GM18861 (cell line): ENCODE measurements around the gene CRYBA4.

Experiments used
- ATAC-seq: cut with Tn5 transposase; IDR thresholded peaks from one replicate; pipeline ENCODE4 v1.9.1; 2021; ENCODE audit not compliant: unreplicated experiment

The CRYBA4 gene

DNA sequence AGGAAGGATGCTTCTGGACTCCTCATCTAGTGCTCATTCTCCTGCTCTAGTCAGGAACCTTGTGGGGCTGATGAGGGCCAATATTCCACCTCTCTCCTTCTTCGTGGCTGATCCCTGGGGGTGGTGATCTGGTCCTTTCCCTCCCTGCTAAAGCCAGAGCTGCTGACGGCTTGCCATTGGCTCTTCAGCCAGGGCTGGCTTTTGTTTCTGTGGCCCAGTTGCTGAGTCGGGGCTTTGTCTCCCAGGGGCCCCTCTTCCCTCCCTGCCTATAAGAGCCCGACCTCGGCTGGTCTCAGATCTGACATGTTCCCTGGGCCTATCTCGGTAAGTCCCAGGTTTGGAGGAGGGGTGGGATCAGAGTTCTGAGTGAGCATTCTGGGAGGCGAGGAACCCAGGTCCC is at the start of gene CRYBA4:
Gene CRYBA4, plus strand, starts transcription at position 301 of the 400 bp plus-strand sequence. CDS start 634 bp downstream, outside the sequence.
- no peak for ATAC-seq

DNA sequence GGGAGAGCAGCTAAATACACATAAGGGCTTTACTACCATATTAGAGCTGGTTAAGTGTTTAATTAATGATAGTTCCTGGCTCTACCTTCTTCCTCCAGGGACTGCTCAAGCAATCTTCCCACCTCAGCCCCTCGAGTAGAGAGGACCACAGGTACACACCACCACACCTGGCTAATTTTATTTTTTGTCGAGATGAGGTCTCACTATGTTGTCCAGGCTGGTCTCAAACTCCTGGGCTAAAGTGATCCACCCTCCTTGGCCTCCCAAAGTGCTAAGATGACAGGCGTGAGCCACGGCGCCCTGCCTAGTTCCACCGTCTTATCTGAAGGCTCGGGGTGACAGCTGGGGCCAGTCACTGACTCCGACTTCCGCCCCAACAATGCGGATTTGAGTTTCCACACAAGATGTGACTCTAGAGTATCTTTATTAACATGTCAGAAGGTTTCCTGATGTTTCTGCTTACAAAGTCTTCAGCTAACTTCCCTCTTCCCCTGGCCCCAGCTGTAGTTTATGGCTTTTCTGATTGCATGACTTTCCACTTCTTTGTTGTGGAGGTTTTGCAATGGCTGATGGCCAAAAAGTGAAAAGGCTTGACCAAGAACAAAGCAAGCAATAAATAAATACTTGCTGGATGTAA is 48.6 kb upstream of the CRYBA4 start:
- ATAC-seq = no peak

DNA sequence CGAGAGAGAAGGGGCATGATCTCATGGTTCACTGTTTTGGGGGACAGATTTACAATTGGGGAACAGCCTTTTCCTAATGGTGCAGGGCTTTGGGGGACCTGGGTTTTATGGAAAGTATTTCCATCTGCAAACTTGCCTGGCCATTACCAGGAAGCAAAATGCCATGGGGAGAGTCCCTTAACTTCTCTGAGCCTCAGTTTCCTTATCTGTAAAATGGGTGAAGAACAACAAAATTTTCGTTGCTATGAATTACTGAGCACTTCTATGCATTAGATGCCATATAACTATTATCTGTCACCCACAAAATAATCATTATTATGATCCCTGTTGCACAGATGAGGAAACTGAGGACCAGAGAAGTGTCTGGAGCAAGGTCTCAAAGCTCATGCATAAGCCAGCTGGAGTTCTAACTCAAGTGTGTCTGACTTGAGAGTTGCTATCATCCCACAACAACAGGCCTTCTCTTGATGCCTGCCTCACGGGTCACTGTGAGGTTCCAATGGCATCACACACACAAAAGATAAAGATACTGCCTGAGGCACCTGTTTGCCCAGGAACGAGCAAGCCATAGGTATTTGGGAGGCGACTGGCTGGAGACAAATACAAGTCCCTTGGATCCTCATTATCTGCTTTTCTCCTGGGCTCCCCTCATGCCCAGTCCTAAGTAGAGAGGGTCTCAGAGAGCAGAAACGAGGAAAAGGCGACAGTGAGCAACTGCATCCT is 47.6 kb upstream of the CRYBA4 start:
- no peak for ATAC-seq

DNA sequence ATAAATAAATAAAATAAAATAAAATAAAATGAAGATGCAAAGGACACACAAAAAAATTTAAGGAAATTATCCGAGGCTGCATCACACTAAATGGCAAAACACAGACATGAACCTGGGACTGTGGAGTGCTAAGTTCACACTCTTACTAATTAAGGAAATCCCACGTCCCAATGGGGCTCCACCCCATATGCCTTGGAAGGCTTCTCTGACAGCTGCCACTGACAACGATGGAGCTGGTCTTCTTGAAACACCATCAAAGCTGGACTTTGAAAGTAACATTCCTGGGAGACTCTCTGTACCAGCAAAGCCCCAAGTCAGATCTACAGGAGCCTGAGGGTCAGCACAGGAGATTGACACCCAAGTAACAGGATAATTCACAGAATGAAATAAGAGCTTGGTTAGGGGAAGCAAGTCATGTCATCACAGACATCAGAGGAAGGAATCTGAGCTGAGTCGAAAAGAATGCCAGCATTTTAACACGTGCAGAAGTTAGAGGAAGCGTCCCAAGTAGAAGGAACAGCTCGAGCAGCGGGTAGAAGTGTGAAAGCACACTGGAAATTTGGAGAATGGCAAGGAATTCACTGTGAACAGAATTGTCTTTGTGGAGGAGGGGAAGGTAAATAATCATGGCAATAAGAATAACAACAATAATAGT is 45.6 kb upstream of the CRYBA4 start:
- ATAC-seq = no peak

DNA sequence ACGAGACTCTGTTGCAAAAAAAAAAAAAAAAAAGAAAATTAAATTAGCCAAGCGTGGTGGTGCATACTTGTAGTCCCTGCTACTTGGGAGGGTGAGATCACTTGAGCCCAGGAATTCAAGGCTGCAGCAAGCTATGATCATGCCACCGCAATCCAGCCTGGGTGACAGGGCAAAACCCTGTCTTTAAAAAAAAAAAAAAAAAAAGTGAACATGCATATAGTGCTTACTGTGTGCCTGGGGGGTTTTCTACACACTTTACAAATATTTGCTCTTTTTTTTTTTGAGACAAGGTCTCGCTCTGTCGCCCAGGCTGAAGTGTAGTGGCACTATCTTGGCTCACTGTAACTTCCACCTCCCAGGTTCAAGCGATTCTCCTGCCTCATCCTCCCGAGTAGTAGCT is 44.7 kb upstream of the CRYBA4 start:
- no peak for ATAC-seq

DNA sequence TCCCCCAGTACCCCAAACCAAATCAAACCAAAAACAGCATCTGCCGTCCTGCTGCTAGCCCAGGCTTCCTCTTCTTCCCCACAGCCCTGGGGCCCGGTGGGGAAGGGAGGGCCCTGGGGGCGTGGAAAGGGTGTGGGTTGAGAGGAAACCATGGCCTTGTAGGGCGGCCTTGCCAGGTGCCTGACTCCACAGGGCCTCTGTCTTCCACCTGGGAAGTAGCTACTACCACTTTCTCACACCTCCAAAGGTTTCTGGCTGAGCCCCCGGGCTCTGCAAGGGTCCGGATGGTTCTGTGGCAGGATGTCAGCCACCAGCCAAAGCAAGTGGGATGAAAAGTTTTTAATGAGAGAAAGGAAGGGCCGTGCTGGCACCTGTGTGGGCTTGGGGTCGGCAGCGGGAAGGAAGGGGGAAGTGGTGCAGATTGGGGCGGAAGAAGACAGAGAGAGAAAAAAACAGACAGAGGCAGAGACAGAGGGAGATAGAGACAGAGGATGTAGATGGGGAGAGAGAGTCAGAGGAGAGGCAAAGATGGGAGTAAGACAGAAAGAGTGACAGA is 42.4 kb upstream of the CRYBA4 start:
- no peak for ATAC-seq

DNA sequence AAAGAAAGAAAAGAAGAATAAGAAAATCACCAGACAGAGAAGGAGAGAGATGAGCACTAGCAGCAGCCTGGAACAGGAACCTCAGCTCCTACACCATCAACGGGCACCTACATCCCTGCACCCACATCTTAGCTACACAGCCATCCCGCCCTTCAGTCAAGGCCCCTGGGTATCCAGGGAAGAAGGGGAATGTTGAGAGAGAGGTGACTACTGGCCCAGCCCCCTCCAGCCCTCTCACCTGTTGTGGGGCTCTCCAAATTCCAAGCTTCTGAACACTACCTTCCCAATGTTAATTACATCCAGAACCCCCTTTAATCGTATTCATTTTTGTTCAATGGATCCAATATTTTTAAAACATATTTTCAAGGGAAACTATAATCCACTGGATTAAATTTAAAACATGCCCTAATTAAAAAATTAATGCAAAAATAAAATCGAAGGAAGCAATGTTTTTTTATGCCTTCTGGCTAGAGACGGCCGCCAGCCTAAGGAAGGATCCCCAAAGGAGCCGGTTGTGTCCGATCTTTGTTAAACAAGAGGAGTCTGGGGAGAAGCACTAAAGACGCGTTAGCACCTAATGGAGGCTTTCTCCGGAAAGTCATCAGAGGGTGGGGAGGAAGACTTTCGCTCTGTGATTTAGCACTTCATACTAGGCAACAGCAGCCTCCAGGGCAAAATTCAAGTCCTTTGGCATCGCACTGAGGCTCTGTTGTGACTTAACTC is 41.4 kb upstream of the CRYBA4 start:
- ATAC-seq = no peak

DNA sequence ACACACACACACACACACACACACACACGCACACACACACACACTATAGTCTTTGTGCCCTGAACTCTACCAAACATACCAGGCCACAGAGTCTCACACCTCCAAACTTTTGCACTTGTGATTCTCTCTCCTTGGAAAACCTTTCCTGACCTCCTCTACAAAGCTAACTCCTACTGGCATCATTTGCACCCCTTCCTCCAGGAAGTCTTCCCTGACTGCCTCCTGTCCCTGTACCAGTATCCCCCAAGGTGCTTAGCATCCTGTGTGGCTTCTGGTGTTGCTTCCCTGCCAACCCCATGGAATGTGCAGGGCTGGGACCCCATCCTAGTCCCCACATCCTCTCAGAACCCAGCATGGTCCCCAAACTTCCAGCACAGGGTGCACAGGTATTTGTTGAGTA is 40.7 kb upstream of the CRYBA4 start:
- ATAC-seq = no peak

DNA sequence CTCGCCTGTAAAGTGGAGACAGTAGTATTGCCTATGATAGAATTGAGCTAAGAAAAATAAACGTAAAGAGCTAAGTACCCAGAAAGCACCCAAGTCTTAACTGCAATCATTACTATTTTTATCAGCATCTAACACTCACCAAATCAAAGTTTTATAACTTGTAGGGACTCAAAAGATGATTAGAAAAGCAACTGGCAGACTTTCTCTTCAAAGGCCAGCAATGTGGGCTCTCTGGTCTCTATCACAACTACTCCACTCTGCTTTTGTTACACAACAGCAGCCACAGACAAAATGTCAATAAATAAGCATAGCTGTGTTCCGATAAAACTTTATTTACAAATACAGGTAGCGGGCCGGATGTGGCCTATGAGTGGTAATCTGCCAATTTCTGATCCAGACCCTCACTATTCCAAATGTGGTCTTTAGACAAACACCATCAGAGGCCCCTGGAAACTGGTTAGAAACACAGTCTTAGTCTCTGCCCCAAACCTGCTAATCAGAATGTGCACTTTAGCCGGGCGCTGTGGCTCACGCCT is 40.1 kb upstream of the CRYBA4 start:
- ATAC-seq = no peak

DNA sequence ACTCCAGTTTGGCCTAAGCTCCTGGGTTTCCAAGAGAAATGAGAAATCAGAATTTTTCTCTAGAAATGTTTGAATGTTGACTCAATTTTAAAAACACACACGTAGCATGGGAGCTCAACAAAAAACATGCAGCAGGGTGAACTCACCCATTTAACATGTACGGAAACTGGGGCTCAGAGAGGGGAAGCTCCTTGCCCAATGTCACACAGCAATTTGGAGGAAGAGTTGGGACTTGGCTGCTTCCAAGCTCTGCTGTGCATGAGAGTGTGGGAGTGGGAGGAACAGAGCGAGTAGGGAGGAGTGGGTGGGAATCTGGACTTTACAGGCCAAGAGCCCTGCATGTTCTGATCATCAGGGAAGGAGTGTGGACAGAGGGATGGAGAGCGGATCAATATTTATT is 37.8 kb upstream of the CRYBA4 start:
- ATAC-seq = no peak

DNA sequence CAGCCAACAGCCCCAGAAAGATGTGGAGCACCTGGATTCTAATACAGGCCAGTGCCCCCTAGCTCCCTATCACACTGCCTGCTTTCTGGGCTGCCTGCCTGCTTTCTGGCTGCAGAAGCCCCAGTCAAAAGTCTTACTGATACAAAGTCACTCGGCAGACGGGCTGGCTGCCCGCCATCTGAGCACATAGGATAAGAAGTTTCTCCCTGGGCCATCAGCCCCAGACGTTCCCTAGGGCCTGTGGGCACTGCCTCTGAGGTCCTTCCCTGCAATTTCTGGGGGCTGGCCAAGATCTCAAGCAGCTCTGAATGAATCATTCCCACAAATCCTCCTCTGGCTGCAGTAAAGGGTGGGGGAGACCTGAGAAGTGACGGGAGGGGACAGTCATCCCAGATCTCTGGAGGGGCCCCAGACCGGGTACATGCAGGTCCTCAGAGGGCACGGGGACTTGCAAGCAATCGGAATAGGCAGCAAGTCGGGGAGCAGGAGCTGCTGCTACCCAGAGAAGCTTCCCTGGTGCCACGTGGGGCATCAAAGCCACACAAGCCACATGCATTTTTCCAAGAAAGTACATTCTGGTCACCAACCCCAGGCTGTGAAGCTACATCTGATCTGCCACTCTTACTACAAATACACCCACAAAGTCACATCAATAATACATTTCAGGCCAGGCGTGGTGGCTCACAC is 36.5 kb upstream of the CRYBA4 start:
- ATAC-seq = no peak

DNA sequence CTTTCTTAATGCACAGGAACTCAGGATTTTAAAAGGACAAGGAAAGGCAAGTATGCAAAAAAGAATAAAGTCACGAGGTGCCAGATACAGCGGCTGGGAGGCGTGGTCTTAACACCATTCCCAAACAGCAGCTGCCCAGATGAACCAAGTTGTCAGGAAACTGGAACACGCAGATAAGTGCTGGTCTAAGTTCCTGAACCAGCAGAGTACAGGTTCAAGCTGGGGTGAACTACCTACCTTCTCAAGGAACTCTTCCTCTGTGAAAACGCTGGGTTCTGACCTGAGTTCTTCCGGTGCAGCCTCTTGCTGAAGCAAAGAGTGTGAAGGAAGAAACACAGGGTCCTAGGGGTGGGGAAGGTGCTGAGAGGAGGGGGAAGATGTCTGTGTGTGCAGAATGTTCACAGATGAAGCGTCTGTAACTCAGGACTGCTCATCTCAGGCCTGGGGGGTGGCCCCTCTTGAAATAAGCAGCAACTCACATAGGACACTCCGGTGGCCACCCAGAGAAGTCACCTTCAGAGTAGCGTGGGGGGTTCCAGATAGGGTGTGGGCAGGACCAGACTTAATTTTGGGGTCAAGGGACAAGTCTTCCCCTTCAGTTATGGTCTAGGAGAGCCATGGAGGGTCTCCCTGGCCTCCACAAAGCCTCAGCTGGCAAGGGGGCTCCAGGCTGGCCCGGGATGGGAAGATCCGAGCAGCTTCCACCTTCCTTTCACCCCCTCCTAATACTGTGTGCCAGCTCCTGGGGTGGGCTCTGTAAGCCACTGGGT is 35.0 kb upstream of the CRYBA4 start:
- no peak for ATAC-seq

DNA sequence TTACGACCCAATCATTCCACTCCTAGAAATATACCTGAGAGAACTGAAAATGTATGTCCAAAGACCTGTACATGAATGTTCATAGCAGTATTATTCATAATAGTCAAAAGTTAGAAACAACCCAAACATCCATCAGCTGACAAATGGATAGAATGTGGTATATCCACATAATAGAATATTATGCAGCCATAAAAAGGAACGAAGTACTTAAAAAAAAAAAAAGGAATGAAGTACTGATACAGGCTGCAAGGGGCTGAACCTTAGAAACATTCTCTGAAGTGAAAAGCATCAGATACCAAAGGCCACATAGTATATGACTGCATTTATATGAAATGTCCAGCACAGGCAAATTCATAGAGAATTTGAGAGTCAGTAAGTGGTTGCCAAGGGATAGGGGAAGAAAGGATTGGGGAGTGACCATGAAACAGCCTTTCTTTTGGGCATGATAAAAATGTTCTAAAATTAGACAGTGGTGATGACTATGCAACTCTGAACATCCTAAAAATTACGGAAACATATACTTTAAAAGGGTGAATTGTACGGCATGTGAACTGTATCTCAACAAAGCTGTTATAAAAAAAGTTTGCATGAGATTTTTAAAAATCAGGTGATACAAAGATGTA is 33.7 kb upstream of the CRYBA4 start:
- no peak for ATAC-seq

DNA sequence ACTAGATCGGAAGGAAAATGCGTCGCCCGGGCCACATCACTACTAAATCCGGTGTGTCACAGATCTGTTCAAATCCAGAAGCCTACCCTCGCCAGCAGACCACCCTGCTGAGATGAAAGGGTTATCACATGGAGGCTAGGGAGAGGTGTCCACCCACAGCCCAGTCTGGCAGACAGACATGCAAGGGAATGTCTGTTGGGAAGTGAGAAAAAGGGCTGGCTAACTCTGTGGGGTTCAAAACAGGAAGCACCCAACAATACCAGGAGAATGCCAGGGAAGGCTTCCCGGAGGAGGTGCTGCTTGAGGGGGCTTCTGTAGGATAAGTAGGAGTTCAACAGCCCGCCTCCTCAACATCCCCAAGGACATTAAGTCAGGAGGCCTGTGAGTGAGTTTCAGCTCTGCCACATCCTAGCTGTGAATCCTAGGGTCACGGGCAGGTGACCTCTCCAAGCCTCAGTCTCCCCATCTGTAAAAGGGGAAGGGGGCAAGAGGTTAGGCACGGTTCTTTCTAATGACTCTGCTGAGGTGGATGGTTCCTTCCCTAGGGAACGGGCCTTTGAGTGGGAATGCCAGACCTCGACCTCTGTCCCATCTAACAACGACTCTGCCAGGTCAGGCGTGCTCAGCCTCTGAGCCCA is 32.9 kb upstream of the CRYBA4 start:
- no peak for ATAC-seq

DNA sequence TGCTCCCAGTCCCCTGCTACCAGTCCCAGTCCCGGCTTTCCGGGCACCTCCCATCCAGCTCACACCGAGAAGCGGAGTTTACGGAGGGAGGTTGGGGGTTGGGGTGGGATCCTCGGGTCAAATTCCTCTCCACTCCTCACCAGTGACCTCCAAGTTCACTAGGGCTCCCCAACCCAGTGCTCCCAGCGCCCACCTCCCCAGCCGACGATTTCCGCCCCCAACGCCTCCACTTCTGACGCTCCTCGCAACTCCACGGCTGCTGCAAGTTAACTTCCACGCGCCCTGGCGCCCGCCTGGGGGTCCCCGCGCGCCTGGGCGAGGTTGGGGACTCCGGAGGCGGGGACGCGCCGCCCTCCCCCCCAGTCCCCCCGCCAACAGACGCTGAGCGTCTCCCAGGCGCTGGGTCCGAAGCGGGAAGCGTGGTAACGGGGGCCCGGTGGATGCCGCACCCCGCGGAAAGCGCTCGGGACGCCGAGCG is 32.4 kb upstream of the CRYBA4 start:
- no peak for ATAC-seq

DNA sequence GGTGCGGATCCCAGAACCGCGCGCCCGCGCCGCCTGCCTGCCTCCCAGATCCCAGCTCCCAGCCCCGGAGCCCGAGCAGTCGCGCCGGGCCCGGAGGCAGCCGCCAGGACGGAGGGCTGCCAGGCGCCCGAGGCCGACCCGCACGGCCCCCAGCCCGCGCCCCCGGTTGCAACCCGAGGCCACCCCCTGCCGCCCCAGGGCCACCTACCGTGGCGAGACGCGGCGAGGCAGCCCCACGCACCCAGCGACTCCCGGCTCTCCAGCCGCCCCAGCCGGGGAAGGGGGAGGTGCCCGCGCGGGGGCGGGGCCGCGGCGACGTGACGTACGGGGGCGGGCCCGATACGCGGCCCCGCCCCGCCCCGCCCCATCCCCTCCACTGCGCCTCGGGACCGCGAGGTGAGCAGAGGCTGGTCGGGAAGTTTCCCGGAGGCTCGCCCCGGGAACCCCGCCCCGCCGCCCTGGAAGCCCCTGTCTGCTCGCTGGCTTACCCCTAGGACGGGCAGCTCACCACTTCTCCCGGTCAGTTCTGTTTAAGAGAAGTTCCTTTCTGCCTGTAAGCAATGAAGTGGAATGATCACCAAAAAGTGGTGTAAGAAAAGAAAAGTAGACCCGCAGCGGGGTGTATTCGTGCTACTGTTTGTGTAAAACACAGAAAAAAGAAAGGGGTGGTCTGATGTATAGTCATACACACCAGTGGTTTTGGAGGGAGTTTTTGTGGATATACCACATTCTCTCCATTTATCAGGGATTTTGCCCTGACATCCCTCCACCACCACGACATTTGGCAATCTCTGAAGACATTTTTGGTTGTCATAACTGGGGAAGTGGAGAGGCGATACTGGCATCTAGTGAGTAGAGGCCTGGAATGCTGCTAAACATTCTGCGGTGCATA is 31.7 kb upstream of the CRYBA4 start, which contains the start of gene TPST2:
Gene TPST2, minus strand, starts transcription at position 288 of the 892 bp plus-strand sequence. CDS start 48,502 bp downstream, outside the sequence.
- peak; percentile 59 for ATAC-seq

DNA sequence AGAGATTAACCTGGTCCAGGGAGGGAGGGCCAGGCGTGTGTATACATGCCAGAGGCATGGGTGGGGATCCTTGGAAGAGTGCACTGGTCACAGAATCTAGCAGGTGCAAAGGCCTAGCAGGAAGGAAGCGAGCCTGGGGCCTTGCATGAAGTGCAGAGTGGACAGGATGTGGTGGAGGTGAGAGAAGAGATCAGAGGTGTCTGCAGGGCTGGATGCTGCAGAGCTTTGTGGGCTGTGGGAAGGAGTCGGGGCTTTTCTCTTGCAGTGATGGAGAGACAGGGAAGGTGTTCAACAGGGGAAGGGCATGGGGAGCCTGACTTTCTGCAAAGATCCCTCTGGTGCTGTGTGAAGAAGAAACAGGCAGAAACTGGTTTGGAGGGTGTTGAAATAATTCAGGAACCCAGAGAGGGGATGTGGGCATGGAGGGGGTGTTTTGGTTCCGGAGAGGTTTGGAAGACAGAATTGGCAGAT is 29.3 kb upstream of the CRYBA4 start:
- peak; percentile 41 for ATAC-seq
